Mucosa of stomach (tissue), 1 donor: ENCODE results near the gene ADGRG1.

Experiments used
- H3K27me3 ChIP-seq: one replicate; pipeline ENCODE4 v1.7.0; 2013; ENCODE audit warnings: mild to moderate bottlenecking, low read length; ENCODE audit not compliant: control insufficient read depth, insufficient read depth
- H3K36me3 ChIP-seq: one replicate; pipeline ENCODE4 v1.7.0; 2013; ENCODE audit warnings: low read length; ENCODE audit not compliant: control insufficient read depth, insufficient read depth
- H3K4me1 ChIP-seq: one replicate; pipeline ENCODE4 v1.7.0; 2013; ENCODE audit warnings: mild to moderate bottlenecking, low read length; ENCODE audit not compliant: control insufficient read depth, insufficient read depth
- H3K4me3 ChIP-seq: one replicate; pipeline ENCODE4 v1.7.0; 2013; ENCODE audit warnings: low read length
- H3K9ac ChIP-seq: one replicate; pipeline ENCODE4 v1.7.0; 2013; ENCODE audit warnings: mild to moderate bottlenecking, low read length, moderate library complexity
- H3K9me3 ChIP-seq: one replicate; pipeline ENCODE4 v1.7.0; 2013; ENCODE audit warnings: mild to moderate bottlenecking, low read length, moderate library complexity; ENCODE audit not compliant: control insufficient read depth
- donor health status: Pancreatic carcinoma.

ADGRG1 gene

DNA sequence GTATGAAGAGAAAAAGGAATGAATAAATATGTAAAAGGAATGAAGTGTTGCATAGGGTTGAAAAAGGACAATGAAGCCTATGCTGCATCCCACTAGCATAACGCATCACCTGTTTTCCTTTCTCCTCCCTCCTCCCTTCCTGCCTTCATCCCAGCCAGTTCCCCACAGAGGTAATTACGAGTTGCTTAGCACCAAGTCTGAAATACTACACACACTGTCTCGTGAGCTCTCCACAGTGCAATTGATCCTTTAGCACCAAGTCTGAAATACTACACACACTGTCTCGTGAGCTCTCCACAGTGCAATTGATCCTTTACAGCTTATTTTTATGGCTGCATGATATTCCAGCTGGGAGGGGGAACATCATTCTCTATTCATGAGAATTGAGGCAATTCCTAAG lies 65.1 kb downstream of the ADGRG1 start:
- H3K36me3 ChIP-seq: no peaks in the 10 kb centered on the region
- peaks cover 6% of the 10 kb centered on the region for H3K4me1 ChIP-seq
- no peaks in the 10 kb centered on the region for H3K9me3 ChIP-seq
- no peak overlapping the region for H3K9ac ChIP-seq
- H3K4me3 ChIP-seq: no peak overlapping the region
- peaks cover 10% of the 10 kb centered on the region for H3K27me3 ChIP-seq

DNA sequence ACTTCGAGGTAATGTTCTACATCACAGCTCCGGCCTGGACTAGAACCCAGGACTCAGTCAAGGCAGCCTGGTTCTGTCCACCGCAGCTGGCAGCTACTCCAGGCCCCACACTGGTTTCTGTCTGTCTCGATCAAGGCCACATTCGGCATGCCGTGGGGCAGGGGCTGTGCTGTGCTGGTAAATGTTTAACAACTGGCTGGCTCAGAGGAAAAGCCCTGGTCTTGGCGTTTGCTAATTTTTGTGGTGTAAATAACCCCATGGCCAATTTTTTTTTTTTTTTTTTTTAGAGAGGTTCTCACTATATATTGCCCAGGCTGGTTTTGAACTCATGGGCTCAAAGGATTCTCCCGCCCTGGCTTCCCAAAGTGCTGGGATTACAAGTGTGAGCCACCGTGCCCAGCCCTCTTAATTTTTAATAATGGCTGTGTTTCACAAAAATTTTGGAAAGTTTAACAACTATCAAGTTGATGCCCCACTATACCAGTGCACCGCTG lies 65.8 kb downstream of the ADGRG1 start:
- peaks cover 8% of the 10 kb centered on the region for H3K27me3 ChIP-seq
- no peaks in the 10 kb centered on the region for H3K9me3 ChIP-seq
- no peaks in the 10 kb centered on the region for H3K36me3 ChIP-seq
- H3K4me1 ChIP-seq: peaks cover 1% of the 10 kb centered on the region
- no peak overlapping the region for H3K4me3 ChIP-seq
- no peak overlapping the region for H3K9ac ChIP-seq

DNA sequence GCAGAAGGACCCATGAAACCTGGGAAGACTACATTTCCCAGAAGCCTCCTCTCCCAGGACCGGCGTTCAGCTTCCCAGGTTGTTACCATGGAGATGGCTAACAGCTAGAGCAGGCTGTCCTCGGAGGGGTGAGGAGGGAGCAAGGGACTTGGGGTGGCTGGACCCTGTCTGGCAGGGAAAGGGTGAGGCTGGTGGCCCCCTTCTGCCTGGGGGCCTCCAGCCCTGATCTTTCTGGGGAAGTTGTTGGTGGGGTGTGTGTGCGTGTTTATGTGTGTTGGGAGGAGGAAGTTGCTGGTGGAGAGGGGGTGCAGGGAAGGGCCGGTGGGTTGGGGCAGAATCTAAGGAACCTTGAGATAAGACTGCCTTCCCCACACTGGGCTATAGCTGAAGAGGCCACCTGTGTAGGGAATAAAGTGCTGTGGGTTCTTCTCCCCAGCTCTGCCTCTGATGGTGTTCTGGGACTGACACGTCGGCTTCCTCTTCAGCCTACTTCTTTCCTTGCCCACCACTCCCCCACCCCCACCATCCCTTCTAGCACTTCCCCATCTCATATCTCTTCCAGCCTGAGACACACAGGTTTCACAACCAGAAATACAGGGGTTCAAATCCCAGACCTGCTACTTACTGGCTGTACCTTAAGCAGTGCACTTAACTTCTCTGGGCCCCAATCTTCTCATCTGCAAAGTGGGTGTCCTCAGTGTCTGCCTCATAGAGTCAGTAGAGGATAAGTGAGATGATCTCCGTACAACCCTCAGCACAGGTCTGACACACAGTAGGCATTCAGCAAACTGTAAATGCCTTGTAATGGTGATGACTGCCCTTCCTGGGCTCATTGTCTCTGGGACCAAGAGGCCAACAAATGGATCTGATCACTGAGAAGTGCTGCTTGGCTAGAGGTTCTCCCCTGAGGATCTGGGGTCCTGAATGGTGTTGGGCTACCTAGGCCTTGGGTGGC lies 66.6 kb downstream of the ADGRG1 start, which contains the start of gene DRC7:
Gene DRC7 (plus strand): TSS at position 82 of the 955 bp plus-strand sequence. CDS start 3,144 bp downstream, outside the sequence.
- H3K36me3 ChIP-seq: no peaks in the 10 kb centered on the region
- H3K4me3 ChIP-seq: no peak within 1 kb of the TSS
- H3K9me3 ChIP-seq: no peaks in the 10 kb centered on the region
- peaks cover 5% of the 10 kb centered on the region for H3K27me3 ChIP-seq
- H3K9ac ChIP-seq: no peak within 1 kb of the TSS
- no peaks in the 10 kb centered on the region for H3K4me1 ChIP-seq

DNA sequence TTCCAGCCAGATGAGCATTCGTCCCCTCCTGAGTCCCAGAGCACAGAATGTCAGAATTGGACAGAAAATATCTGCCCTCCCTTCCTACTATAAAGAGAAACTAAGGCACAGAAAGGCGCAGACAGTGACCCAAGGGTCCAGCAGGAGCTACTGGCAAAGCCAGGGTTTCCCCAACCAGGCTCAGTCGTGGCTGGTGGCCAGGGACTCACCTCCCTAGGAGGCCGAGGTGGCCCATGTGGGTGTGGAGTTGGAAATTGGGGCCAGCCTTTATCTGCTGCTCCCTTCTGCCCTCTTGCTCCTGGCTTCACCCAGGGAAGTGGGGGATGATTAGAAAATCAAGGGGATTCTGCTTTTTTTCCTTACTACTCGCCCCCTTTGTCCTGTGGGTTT lies 67.2 kb downstream of the ADGRG1 start:
- Histone ChIP-seq H3K36me3 (no peaks in the 10 kb centered on the region), H3K27me3 (peaks cover 5% of the 10 kb centered on the region), H3K4me3 (no peak overlapping the region), H3K4me1 (no peaks in the 10 kb centered on the region), H3K9me3 (no peaks in the 10 kb centered on the region), H3K9ac (no peak overlapping the region)

DNA sequence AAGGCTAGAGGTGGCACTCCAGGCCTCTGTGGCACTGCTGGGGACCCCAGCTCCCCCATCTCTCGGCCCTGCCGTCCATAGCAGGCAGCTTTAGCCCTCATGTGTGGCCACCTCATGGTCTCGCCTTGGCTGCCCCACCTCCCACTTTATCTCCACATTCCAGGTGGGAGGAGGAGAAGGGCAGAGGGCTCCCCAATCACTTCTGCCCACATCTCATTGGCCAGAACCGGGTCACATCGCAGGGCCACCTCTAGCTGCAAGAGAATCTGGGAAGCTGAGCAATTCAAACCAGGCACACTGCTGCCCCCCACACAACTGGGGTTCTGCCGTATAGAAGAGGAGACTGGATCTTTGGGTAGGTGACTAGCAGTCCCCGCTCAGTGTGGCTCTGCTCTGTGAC lies 67.8 kb downstream of the ADGRG1 start:
- Histone ChIP-seq H3K9ac (no peak overlapping the region), H3K36me3 (no peaks in the 10 kb centered on the region), H3K4me1 (peaks cover 5% of the 10 kb centered on the region), H3K4me3 (no peak overlapping the region), H3K27me3 (peaks cover 3% of the 10 kb centered on the region), H3K9me3 (no peaks in the 10 kb centered on the region)

DNA sequence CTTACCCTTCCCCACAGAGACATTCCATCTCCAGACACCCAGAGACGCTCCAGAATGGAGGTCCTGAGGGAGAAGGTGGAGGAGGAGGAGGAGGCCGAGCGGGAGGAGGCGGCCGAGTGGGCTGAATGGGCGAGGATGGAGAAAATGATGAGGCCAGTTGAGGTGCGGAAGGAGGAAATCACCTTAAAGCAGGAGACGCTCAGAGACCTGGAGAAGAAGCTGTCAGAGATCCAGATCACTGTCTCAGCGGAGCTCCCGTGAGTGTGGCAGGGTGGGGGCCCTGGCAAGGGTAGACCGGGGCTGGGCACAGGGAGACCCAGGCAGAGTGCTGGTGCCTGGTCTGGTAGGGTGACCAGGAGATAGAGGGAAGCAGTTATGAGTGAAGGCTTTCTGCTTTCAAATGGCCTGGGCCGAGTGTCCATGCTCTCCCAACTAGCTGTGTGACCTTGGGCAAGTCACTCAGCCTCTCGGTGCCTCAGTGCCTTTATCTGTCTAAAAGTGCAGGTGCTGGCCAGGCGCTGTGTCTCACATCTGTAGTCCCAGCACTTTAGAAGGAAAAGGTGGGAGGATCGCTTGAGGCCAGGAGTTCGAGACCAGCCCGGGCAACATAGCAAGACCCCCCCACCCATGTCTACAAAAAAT lies 69.6 kb downstream of the ADGRG1 start:
- Histone ChIP-seq H3K27me3 (no peaks in the 10 kb centered on the region), H3K9ac (no peak overlapping the region), H3K9me3 (no peaks in the 10 kb centered on the region), H3K36me3 (no peaks in the 10 kb centered on the region), H3K4me1 (peaks cover 10% of the 10 kb centered on the region), H3K4me3 (no peak overlapping the region)

DNA sequence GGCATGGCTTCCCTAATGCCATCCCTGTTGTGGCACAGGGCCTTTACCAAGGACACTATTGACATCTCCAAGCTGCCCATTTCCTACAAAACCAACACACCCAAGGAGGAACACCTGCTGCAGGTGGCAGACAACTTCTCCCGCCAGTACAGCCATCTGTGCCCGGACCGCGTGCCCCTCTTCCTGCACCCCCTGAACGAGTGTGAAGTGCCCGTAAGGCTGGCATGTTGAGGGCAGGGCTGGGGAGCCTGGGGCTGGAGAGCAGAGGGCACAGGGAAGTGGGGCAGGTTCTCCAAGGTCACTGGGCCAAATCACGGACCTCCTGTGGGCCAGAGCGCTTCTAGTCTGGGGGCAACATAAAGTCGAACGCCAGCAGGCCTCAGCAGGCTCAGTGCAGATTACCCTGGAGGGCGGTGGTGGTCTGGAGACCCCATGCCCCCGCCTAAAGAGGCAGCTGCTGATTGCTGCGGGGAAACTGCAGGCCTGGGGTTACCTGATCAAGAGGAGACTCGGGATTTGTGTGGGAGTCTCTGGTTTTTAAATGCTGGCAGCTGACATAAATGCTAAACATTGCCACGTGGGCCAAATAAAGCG lies 70.5 kb downstream of the ADGRG1 start:
- H3K9ac ChIP-seq: no peak overlapping the region
- H3K36me3 ChIP-seq: no peaks in the 10 kb centered on the region
- no peak overlapping the region for H3K4me3 ChIP-seq
- no peaks in the 10 kb centered on the region for H3K9me3 ChIP-seq
- H3K27me3 ChIP-seq: no peaks in the 10 kb centered on the region
- peaks cover 16% of the 10 kb centered on the region for H3K4me1 ChIP-seq

DNA sequence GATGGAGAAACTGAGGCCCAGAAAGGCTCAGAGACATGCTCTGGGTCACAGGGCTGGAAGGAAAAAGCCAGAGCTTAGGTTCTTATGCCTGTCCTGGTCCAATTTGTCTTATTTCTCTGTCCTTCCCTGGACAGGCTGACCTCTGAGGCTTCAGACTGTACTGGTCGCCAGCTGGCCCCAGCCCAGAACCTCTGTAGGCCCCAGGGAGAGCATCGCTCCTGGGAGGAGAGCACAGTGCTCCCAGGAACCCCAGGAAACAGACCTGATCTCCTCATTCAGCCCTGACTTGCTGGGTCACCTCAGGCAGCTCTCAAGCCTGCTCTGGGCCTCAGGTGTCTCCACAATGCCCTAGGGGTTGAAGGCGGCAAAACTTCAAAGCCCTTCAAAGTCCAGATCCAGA lies 71.1 kb downstream of the ADGRG1 start:
- Histone ChIP-seq H3K27me3 (no peaks in the 10 kb centered on the region), H3K4me1 (peaks cover 21% of the 10 kb centered on the region), H3K36me3 (no peaks in the 10 kb centered on the region), H3K9ac (no peak overlapping the region), H3K4me3 (no peak overlapping the region), H3K9me3 (no peaks in the 10 kb centered on the region)

DNA sequence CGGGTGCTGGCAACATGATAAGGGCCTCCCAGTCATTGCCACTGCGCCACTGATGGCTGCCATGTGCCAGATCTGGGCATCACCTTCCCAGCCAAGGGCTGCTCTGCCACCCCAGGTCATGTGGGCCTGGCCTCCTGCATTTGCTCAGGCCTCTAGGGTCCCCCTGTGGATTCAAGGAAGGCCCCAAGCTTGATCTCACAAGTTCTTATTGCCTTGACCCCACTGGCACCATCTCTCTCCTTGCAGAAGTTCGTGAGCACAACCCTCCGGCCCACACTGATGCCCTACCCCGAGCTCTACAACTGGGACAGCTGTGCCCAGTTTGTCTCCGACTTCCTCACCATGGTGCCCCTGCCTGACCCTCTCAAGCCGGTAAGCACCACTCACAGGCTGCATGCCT lies 71.5 kb downstream of the ADGRG1 start:
- Histone ChIP-seq H3K36me3 (no peaks in the 10 kb centered on the region), H3K27me3 (no peaks in the 10 kb centered on the region), H3K9ac (no peak overlapping the region), H3K4me3 (no peak overlapping the region), H3K4me1 (peaks cover 24% of the 10 kb centered on the region), H3K9me3 (no peaks in the 10 kb centered on the region)

DNA sequence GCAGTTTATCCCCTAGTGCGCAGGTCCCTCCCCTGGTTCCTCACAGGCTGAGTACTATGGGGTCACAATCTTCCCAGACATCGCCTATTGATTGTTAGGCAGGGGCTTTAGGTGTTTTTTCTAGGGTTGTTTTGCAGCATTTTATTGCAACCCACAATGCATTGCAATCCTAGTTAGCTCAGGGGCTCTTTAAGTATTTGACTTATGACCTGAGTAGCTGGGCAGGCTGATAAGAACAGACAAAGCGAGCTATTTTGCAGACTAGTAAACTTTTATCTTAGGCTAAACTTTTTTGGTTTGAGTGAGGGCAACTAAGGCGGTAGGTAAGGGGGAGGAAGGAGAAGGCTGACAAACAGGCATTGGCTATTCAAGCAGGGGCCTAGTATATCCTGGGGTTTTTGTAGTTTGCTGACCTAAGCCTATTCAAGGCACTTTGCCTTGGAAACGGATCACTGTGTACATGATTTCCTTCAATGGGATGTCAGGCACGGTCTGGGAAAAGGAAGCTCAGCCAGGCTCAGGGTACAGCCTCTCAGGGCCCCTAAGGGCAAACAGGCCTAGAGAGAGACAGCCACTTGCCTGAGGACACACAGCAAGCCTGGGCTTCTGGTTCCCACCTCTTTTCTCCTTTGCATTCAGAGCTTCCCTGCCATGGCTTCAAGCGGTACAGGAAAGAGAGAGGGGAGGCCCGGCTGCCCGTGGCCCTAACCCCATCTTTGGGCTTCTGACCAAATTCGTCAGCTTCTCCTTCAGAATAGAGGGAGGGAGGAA lies 72.5 kb downstream of the ADGRG1 start:
- H3K36me3 ChIP-seq: no peaks in the 10 kb centered on the region
- peaks cover 24% of the 10 kb centered on the region for H3K4me1 ChIP-seq
- H3K4me3 ChIP-seq: no peak overlapping the region
- no peak overlapping the region for H3K9ac ChIP-seq
- H3K9me3 ChIP-seq: no peaks in the 10 kb centered on the region
- H3K27me3 ChIP-seq: no peaks in the 10 kb centered on the region

DNA sequence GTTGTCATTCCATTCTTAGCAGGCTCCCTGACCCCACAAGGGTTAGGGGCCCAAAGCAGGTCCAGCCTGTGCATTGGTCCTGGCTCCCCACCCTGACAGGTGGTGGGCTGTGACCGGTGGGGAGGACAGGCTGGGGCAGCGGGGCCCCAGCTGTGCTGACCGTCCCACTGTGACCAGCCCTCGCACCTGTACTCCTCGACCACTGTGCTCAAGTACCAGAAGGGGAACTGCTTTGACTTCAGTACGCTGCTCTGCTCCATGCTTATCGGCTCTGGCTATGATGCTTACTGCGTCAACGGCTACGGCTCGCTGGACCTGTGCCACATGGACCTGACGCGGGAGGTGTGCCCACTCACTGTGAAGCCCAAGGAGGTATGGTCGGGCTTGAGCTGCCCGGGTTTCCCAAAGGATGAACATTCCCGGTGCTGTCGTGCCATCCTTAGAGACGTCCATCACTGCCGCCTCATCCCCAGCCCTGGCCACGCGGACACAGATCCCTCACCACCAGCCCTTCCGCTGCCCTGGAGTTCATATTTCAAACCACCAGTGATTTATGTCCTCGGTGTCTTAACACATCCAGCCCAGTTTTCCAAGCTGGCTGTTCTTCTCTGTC lies 73.4 kb downstream of the ADGRG1 start:
- Histone ChIP-seq H3K4me3 (no peak overlapping the region), H3K36me3 (no peaks in the 10 kb centered on the region)

More for the DNA sequence above, 73.4 kb downstream of the ADGRG1 start:
- Histone ChIP-seq H3K27me3 (no peaks in the 10 kb centered on the region), H3K9ac (no peak overlapping the region), H3K4me1 (peaks cover 24% of the 10 kb centered on the region), H3K9me3 (no peaks in the 10 kb centered on the region)
